Tibial nerve (tissue), 4 donors: ENCODE measurements around the gene CLCN7.

ENCODE experiments used
- CTCF ChIP-seq, 5 experiments: fragments of 200-600 bp in 3 of 5; fragments of 450-650 bp in 2 of 5; sonication (generic) in 3 of 5; IDR thresholded peaks; one replicate each; pipeline ENCODE4 v1.5.1; 2016 to 2019; ENCODE audit warnings: antibody characterized with exemption in 5 of 5, mild to moderate bottlenecking in 3 of 5, moderate library complexity in 2 of 5
- EP300 ChIP-seq, 2 donors: sonication (generic); formaldehyde crosslinking; IDR thresholded peaks; one replicate each; pipeline ENCODE4 v1.6.1; 2017; ENCODE audit warnings: antibody characterized with exemption in 2 of 2, mild to moderate bottlenecking in 1 of 2
- POLR2A ChIP-seq, 2 donors: fragments of 450-650 bp; IDR thresholded peaks; one replicate each; pipeline ENCODE4 v1.6.1; 2017; ENCODE audit warnings: antibody characterized with exemption in 2 of 2, mild to moderate bottlenecking in 2 of 2, moderate library complexity in 2 of 2

- TF ChIP-seq POLR2A (IDR thresholded peaks at IDR 0.05) (no peak), CTCF (IDR thresholded peaks at IDR 0.05) (no peak), EP300 (IDR thresholded peaks at IDR 0.05) (no peak)
These were observed 30.7 kb downstream of the CLCN7 start, which contains the start of gene CCDC154 for GRCh38 chr16:1443980-1444729.
